Endothelial cell of umbilical vein (primary cell): ENCODE data around the gene KCNJ2. TPM values are rescaled to one million over a fixed set of nuclear protein-coding genes. Genes with fewer than 3 reads are reported as not detected.

Experiments used
- BruUV-seq: library from RNA; stranded (reverse); fragments of 400-500 nt; replicated peaks from 2 replicates; lab custom pipeline; 2021; lab: Mats Ljungman, UMichigan
- CTCF ChIA-PET: fragments of 300-600, 350-600 bp; sonication (Branson Sonifier 250); formaldehyde crosslinking; loops from one replicate; lab custom pipeline; 2021; ENCODE audit warnings: antibody characterized with exemption, inconsistent platforms; lab: Charles Lee
- POLR2A ChIA-PET: fragments of 300-600, 350-600 bp; sonication (Branson Sonifier 250); formaldehyde crosslinking; loops from one replicate; lab custom pipeline; 2021; ENCODE audit warnings: antibody characterized with exemption, inconsistent platforms; lab: Charles Lee
- DNase-seq: peaks from one replicate; pipeline ENCODE4 v3.0.0-alpha.2; 2011; ENCODE audit warnings: low read depth, low spot score
- FAIRE-seq: peaks from 2 replicates; lab custom pipeline; 2011; peaks lifted over from hg19 to GRCh38; lab: Jason Lieb, UNC
- H2AFZ ChIP-seq: 2 replicates; pipeline ENCODE4 v1.6.0; 2012; ENCODE audit warnings: low read depth, low read length, control low read depth, inconsistent platforms
- H3K27ac ChIP-seq: 2 replicates; pipeline ENCODE4 v1.5.1; 2011; ENCODE audit warnings: low read depth, mild to moderate bottlenecking, control low read depth, low read length, moderate library complexity; ENCODE audit not compliant: insufficient read depth
- H3K27me3 ChIP-seq, 2 experiments: 2 replicates each; pipeline versions ENCODE4 v1.6.0 to v1.6.1; 2011; ENCODE audit warnings: low read length in 2 of 2, mixed read lengths in 1 of 2; ENCODE audit not compliant: control insufficient read depth in 2 of 2, insufficient read depth in 2 of 2
- H3K36me3 ChIP-seq, 2 experiments: 2 replicates in 1 of 2; 3 replicates in 1 of 2; pipeline ENCODE4 v1.5.1; 2011; ENCODE audit warnings: low read length in 2 of 2, mild to moderate bottlenecking in 1 of 2, moderate library complexity in 1 of 2; ENCODE audit not compliant: control insufficient read depth in 2 of 2, insufficient read depth in 2 of 2; ENCODE audit errors: extremely low read depth in 1 of 2
- H3K4me1 ChIP-seq: 3 replicates; pipeline ENCODE4 v1.5.1; 2011; ENCODE audit warnings: mild to moderate bottlenecking, low read length; ENCODE audit not compliant: control insufficient read depth, insufficient read depth; ENCODE audit errors: extremely low read depth
- H3K4me2 ChIP-seq: 2 replicates; pipeline ENCODE4 v1.6.1; 2011; ENCODE audit warnings: low read length, control low read depth, mixed read lengths; ENCODE audit not compliant: insufficient read depth
- H3K4me3 ChIP-seq, 3 experiments: fragments of 200-600 bp in 1 of 3; sonication (generic), shearing (Covaris generic) in 1 of 3; replicated peaks in 1 of 3; 2 replicates each; pipeline ENCODE4 v1.5.1; 2011 to 2016; ENCODE audit warnings: control low read depth in 3 of 3, low read length in 3 of 3, mild to moderate bottlenecking in 2 of 3, inconsistent platforms in 1 of 3, low read depth in 1 of 3, moderate library complexity in 1 of 3; ENCODE audit not compliant: insufficient read depth in 1 of 3
- H3K79me2 ChIP-seq: 2 replicates; pipeline ENCODE4 v1.6.0; 2012; ENCODE audit warnings: low read length, inconsistent platforms; ENCODE audit not compliant: control insufficient read depth, insufficient read depth
- H3K9ac ChIP-seq: replicated peaks from 2 replicates; pipeline ENCODE3; 2011; ENCODE audit warnings: low read length, control low read depth; ENCODE audit not compliant: insufficient read depth; ENCODE audit errors: extremely low read depth
- H3K9me1 ChIP-seq: replicated peaks from 3 replicates; pipeline ENCODE4 v1.6.0; 2011; ENCODE audit warnings: mild to moderate bottlenecking, low read length; ENCODE audit not compliant: control insufficient read depth, insufficient read depth; ENCODE audit errors: extremely low read depth
- H3K9me3 ChIP-seq: replicated peaks from 2 replicates; pipeline ENCODE4 v1.5.1; 2012; ENCODE audit warnings: low read length, inconsistent platforms; ENCODE audit not compliant: control insufficient read depth, insufficient read depth
- H4K20me1 ChIP-seq: replicated peaks from 2 replicates; pipeline ENCODE3; 2011; ENCODE audit warnings: mild to moderate bottlenecking, low read length; ENCODE audit not compliant: control insufficient read depth, insufficient read depth; ENCODE audit errors: extremely low read depth
- CTCF ChIP-seq, 2 donors: IDR thresholded peaks; 1 replicate in 1 of 2; 2 replicates in 1 of 2; pipeline ENCODE4 v1.5.1; 2011; ENCODE audit warnings: low read length in 2 of 2, mild to moderate bottlenecking in 2 of 2, moderate library complexity in 2 of 2, control low read depth in 1 of 2, inconsistent platforms in 1 of 2, low read depth in 1 of 2; ENCODE audit not compliant: insufficient read depth in 1 of 2; ENCODE audit errors: extremely low read depth in 1 of 2
- EZH2 ChIP-seq: IDR thresholded peaks from 2 replicates; pipeline ENCODE4 v1.6.1; 2012; ENCODE audit warnings: borderline replicate concordance, low read depth, mild to moderate bottlenecking, moderate library complexity, low read length, inconsistent platforms; ENCODE audit not compliant: severe bottlenecking
- FOS ChIP-seq: IDR thresholded peaks from 2 replicates; pipeline ENCODE4 v1.6.1; 2011; ENCODE audit warnings: mild to moderate bottlenecking, low read length, moderate library complexity, borderline replicate concordance; ENCODE audit not compliant: insufficient read depth
- GATA2 ChIP-seq: IDR thresholded peaks from 2 replicates; pipeline ENCODE4 v1.7.0; 2011; ENCODE audit warnings: low read depth, mild to moderate bottlenecking, moderate library complexity, mixed read lengths, low read length; ENCODE audit not compliant: insufficient read length, insufficient read depth
- JUN ChIP-seq: IDR thresholded peaks from 2 replicates; pipeline ENCODE4 v1.6.1; 2011; ENCODE audit warnings: borderline replicate concordance, low read depth; ENCODE audit not compliant: insufficient read length, insufficient read depth
- MAX ChIP-seq: IDR thresholded peaks from 2 replicates; pipeline ENCODE4 v1.6.1; 2011; ENCODE audit not compliant: insufficient read depth, insufficient read length
- MYC ChIP-seq: IDR thresholded peaks from one replicate; pipeline ENCODE4 v1.6.1; 2011; ENCODE audit warnings: mild to moderate bottlenecking, low read depth, low read length
- POLR2A ChIP-seq: IDR thresholded peaks from 2 replicates; pipeline ENCODE4 v1.6.1; 2012; ENCODE audit warnings: low read depth, mild to moderate bottlenecking, control low read depth, low read length
- POLR2AphosphoS5 ChIP-seq: IDR thresholded peaks from 2 replicates; pipeline ENCODE4 v1.6.1; 2012; ENCODE audit warnings: low read depth, mild to moderate bottlenecking, control low read depth, low read length, moderate library complexity; ENCODE audit not compliant: insufficient read depth
- dilution Hi-C: fragments of 300-500 bp; cut with MboI; formaldehyde crosslinking; loops from one replicate; pipeline ENCODE4 v1.15.0; 2019; ENCODE audit warnings: low sequenced_read_pairs; ENCODE audit not compliant: extremely low pct_ligation_motif_present
- intact Hi-C: fragments of 100-400 bp; cut with micrococcal nuclease; formaldehyde crosslinking; loops from one replicate; pipeline ENCODE4 v1.10.0; 2022
- polyA plus RNA-seq, 4 experiments: library from polyadenylated mRNA; depleted of rRNA in 3 of 4; stranded (reverse) in 3 of 4; unstranded in 1 of 4; fragments of >200 nt; gene quantifications; 2 replicates each; pipeline versions ENCODE4 v1.2.1 to v1.2.3, GENCODE V29; 2011 to 2012; ENCODE audit warnings: missing spikeins in 1 of 4
- total RNA-seq: library from RNA; stranded (reverse); gene quantifications from 2 replicates; pipeline ENCODE4 v1.2.3, GENCODE V29; 2021

Gene KCNJ2
- total and polyA plus RNA-seq, 2 donors (not counting 3 experiments of a cell fraction or from before 2014, with no cell fraction given): 8.3 to 11.5 TPM

GRCh38 chr17:70204431-70204830, 35.1 kb downstream of the KCNJ2 start:
- intact Hi-C loops: loop anchor here (5.0 kb wide), 1 partner anchor 38 kb away; no protein-coding TSS in a partner anchor

More at GRCh38 chr17:70204431-70204830, 35.1 kb downstream of the KCNJ2 start:
- CTCF ChIA-PET: no interaction called here
- Histone ChIP-seq H4K20me1 (no peaks in the 10 kb centered on the region), H3K9ac (no peak overlapping the region), H3K27me3 (no peaks in the 10 kb centered on the region), H3K27ac (no peak overlapping the region), H3K79me2 (no peaks in the 10 kb centered on the region), H3K36me3 (no peaks in the 10 kb centered on the region), H3K4me3 (no peak overlapping the region), H3K9me3 (no peaks in the 10 kb centered on the region), H3K4me1 (no peaks in the 10 kb centered on the region), H3K4me2 (no peak overlapping the region), H3K9me1 (no peaks in the 10 kb centered on the region), H2AFZ (no peak overlapping the region)
- POLR2A ChIA-PET: no interaction called here
- DNase-seq (no peak), FAIRE-seq (no peak)
- no TSS peak for BruUV-seq
- dilution Hi-C loops: no loop called here
- TF ChIP-seq FOS (no peak), EZH2 (no peak), JUN (no peak), GATA2 (no peak), MYC (no peak), MAX (no peak), POLR2AphosphoS5 (no peak), CTCF (IDR thresholded peaks at IDR 0.05; ENCODE audit: extremely low read depth in 1 of 2, insufficient read depth in 1 of 2, low read depth in 1 of 2, low read length in 2 of 2) (no peak), POLR2A (no peak)
